ENCODE results near the gene DCDC2B. TPM values are rescaled to one million over a fixed set of nuclear protein-coding genes. Genes with fewer than 3 reads are reported as not detected.
A peak's percentile ranks its signal among the peaks of the same experiment; 100 is the strongest.

The DCDC2B gene
- total and polyA plus RNA-seq, 9 of the 15 experiments (the other 6 are each of a cell fraction or from before 2014, with no cell fraction given), result not detected

DNA sequence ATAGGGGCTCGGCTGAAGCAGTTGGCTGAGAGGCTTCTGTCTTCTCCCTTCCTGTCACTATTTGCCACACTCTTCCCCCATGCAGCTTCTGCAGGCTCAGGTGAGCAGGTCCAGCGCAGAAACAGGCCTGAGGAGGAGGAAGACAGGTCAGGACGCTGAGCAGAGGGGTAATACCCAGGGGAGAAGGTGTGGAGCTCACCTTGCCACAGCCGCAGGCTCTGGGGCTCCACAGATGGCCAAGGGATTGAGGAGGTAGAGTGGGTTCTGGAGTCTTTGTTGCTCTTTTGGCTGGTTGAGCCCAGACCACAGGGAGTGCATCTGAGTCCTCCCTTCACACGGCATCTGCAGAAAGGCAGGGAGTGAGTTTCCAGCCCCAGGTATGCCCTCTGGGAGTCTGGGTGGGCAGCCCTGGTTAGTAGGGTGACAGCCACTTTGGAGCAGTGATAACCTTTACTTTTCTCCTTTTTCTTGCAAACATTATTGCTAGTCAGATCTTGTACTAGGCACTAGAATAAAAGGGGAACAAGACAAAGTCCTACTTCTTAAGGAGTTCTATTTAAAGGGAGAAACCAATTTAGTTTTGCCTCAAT, 23.0 kb downstream of the DCDC2B start:
- no TSS peak for BruUV-seq (replicated peaks)

More for the DNA sequence above, 23.0 kb downstream of the DCDC2B start:
- H3K79me2 ChIP-seq (ENCODE audit: control insufficient read depth, insufficient read depth, low read length), result no peaks in the 10 kb centered on the region
- H3K9me1 ChIP-seq (ENCODE audit: control insufficient read depth, insufficient read depth, low read length), result peaks cover 4% of the 10 kb centered on the region
- WGBS (ENCODE audit: insufficient coverage, low coverage, missing lambda C conversion rate), result 75% methylated on average over 5 of the region's 5 CpGs
- H4K20me1 ChIP-seq (replicated peaks; ENCODE audit: control insufficient read depth, insufficient read depth, low read length), result no peaks in the 10 kb centered on the region
- FAIRE-seq, result no peak
- TF ChIP-seq, protein P1, sequence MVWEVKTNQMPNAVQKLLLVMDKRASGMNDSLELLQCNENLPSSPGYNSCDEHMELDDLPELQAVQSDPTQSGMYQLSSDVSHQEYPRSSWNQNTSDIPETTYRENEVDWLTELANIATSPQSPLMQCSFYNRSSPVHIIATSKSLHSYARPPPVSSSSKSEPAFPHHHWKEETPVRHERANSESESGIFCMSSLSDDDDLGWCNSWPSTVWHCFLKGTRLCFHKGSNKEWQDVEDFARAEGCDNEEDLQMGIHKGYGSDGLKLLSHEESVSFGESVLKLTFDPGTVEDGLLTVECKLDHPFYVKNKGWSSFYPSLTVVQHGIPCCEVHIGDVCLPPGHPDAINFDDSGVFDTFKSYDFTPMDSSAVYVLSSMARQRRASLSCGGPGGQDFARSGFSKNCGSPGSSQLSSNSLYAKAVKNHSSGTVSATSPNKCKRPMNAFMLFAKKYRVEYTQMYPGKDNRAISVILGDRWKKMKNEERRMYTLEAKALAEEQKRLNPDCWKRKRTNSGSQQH (CRISPR knock-in tag; IDR thresholded peaks at IDR 0.05), result 0 out of 2 replicates have a peak, but pooled peaks have one; percentile 11
- TF ChIP-seq ATF7 (IDR thresholded peaks at IDR 0.05), result no peak
- 0 out of 2 replicates have a peak, but pooled peaks have one; percentile 5 for TF ChIP-seq THRB (CRISPR knock-in tag; conservative IDR thresholded peaks at IDR 0.05)
- TF ChIP-seq POLR2B (IDR thresholded peaks at IDR 0.05; ENCODE audit: low read depth, partially characterized antibody), result peak; percentile 63
- peak; percentile 25; the same call in 1 of the 2 replicates for TF ChIP-seq RBFOX2 (IDR thresholded peaks at IDR 0.05; ENCODE audit: low read depth, low read length)
- TF ChIP-seq, protein P2, sequence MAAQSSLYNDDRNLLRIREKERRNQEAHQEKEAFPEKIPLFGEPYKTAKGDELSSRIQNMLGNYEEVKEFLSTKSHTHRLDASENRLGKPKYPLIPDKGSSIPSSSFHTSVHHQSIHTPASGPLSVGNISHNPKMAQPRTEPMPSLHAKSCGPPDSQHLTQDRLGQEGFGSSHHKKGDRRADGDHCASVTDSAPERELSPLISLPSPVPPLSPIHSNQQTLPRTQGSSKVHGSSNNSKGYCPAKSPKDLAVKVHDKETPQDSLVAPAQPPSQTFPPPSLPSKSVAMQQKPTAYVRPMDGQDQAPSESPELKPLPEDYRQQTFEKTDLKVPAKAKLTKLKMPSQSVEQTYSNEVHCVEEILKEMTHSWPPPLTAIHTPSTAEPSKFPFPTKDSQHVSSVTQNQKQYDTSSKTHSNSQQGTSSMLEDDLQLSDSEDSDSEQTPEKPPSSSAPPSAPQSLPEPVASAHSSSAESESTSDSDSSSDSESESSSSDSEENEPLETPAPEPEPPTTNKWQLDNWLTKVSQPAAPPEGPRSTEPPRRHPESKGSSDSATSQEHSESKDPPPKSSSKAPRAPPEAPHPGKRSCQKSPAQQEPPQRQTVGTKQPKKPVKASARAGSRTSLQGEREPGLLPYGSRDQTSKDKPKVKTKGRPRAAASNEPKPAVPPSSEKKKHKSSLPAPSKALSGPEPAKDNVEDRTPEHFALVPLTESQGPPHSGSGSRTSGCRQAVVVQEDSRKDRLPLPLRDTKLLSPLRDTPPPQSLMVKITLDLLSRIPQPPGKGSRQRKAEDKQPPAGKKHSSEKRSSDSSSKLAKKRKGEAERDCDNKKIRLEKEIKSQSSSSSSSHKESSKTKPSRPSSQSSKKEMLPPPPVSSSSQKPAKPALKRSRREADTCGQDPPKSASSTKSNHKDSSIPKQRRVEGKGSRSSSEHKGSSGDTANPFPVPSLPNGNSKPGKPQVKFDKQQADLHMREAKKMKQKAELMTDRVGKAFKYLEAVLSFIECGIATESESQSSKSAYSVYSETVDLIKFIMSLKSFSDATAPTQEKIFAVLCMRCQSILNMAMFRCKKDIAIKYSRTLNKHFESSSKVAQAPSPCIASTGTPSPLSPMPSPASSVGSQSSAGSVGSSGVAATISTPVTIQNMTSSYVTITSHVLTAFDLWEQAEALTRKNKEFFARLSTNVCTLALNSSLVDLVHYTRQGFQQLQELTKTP (IDR thresholded peaks at IDR 0.05; ENCODE audit: low read depth in 1 of 2, partially characterized antibody in 2 of 2), result no peak
- TF ChIP-seq POLR2AphosphoS5 (IDR thresholded peaks at IDR 0.05; ENCODE audit: control insufficient read depth, insufficient read depth, low read depth, low read length), result peak; percentile 60; the same call in 1 of the 2 replicates
- TF ChIP-seq ELK3 (CRISPR knock-in tag; IDR thresholded peaks at IDR 0.05), result no peak
- TF ChIP-seq CHD1 (IDR thresholded peaks at IDR 0.05; ENCODE audit: low read length), result no peak
- peak; percentile 76 for TF ChIP-seq POLR2A (conservative IDR thresholded peaks at IDR 0.05)
- 0 out of 2 replicates have a peak, but pooled peaks have one; percentile 2 for TF ChIP-seq NR4A1 (CRISPR knock-in tag; IDR thresholded peaks at IDR 0.05)
- TF ChIP-seq NR4A1 (tag; IDR thresholded peaks at IDR 0.05), result no peak
- peak; percentile 74 for TF ChIP-seq SUPT5H (IDR thresholded peaks at IDR 0.05)
- TF ChIP-seq HLTF (IDR thresholded peaks at IDR 0.05), result no peak
- DNase-seq (ENCODE audit: extremely low read depth in 1 of 4, low spot score in 3 of 4), result no peak
- H3K27me3 ChIP-seq (ENCODE audit: control insufficient read depth in 2 of 2, insufficient read depth in 2 of 2, low read length in 2 of 2), result no peaks in the 10 kb centered on the region
- no peak overlapping the region for H3K27ac ChIP-seq (ENCODE audit: extremely low read depth, low read depth, low read length)
- peak; percentile 18 for ATAC-seq
- H3K4me1 ChIP-seq (replicated peaks in 1 of 2; ENCODE audit: control insufficient read depth in 2 of 2, insufficient read depth in 2 of 2, low read length in 2 of 2), result peaks cover 16 to 17% of the 10 kb centered on the region in 2 experiments; a peak in 4 of 5 replicates
- H3K4me3 ChIP-seq, result no peak overlapping the region
- H3K9me3 ChIP-seq (replicated peaks; ENCODE audit: control insufficient read depth, insufficient read depth, low read depth, low read length), result no peaks in the 10 kb centered on the region
- peak overlapping the region in 1 of 2 experiments; percentile 23; a peak in 1 of 4 replicates for H3K9ac ChIP-seq (ENCODE audit: insufficient read depth in 1 of 2, low read depth in 2 of 2, low read length in 2 of 2)
- no peak overlapping the region for H2AFZ ChIP-seq (ENCODE audit: low read depth, low read length)
- no peak overlapping the region for H3K4me2 ChIP-seq (ENCODE audit: insufficient read depth, low read length)
- ChIA-PET POLR2A (interaction anchor here (0.6 to 2.3 kb wide), 8 partner anchors 8 to 405 kb away, joined by 3 to 8 read pairs (median 5); partner anchors contain the start of gene MARCKSL1), CTCF (ENCODE audit: low intra/inter-chr PET ratio) (no interaction called here)
- intact Hi-C loops (cut with micrococcal nuclease) (no loop called here), in situ Hi-C loops (cut with MboI) (no loop called here)
- H3K36me3 ChIP-seq (ENCODE audit: control insufficient read depth, insufficient read depth, low read length), result peaks cover 55% of the 10 kb centered on the region

All from K562 (cell line).